GM19468 (cell line): ENCODE results near the gene PFN2.

Source experiments
- ATAC-seq: cut with Tn5 transposase; IDR thresholded peaks from one replicate; pipeline ENCODE4 v1.9.1; 2021; ENCODE audit warnings: mild to moderate bottlenecking, moderate library complexity, moderate number of reproducible peaks; ENCODE audit not compliant: unreplicated experiment; ENCODE audit errors: extremely low read depth

PFN2 gene

DNA sequence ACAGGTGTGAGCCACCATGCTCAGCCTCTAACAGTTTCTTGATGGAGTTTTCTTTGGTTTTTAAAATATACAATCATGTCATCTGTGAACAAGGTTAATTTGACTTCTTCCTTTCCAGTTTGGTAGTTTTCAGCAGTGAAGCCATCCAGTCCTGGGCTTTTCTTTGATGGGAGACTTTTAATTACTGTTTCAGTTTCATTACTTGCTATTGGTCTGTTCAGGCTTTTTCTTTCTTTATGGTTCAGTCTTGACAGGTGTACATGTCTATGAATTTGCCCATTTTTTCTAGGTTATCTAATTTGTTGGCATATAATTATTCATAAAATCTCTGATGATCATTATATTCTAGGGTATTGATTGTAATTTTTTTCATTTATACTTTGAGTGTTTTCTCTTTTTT is 36.8 kb downstream of the PFN2 start:
- ATAC-seq: no peak

DNA sequence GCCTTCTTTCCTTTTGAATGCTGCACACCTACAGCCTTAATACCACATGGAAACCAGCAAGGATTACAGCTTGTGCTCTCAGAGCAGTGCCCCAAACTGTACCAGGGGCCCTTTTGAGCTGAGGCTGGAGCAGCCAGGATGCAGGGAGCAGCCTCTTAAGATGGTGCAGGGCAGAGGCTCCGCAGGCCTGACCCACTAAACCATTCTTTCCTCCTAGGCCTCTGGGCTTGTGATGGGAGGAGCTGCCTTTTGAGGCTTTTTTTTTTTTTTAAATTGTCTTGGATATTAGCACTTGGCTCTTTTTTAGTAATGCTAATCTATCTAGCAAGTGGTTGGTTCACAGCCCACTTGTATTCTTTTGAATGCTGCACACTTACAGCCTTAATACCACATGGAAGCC is 37.7 kb downstream of the PFN2 start:
- ATAC-seq: no peak

DNA sequence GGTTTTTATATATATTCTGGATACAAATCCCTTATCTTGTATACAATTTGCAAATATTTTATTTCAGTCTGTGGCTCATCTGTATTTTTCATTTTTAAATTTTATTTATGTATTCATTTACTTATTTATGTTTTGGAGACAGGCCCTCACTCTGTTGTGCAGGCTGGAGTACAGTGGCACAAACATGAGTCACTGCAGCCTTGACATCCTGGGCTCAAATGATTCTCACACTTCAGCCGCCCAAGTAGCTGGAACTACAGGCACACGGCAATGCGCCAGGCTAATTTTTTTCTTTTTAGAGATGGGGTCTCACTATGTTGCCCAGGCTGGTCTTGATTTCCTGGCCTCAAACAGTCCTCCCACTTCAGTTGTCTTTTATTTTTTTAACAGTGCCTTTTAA is 50.6 kb downstream of the PFN2 start:
- ATAC-seq: no peak

DNA sequence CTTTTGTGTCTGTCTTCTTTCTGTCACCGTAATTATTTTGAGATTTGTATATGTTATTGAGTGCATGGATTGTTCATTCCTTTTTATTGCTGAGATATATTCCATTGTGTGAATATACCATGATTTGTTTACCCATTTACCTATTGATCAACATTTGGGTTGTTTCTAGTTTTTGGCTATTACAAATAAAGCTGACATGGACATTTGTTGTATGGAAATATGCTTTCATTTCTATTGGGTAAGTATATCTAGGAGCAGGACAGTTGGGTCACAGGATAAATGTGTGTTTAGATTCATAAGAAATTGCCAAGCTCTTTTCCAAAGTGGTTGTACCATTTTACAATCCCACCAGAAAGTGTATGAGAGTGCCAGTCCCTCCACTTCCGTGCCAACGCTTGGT is 51.2 kb downstream of the PFN2 start:
- ATAC-seq: no peak

DNA sequence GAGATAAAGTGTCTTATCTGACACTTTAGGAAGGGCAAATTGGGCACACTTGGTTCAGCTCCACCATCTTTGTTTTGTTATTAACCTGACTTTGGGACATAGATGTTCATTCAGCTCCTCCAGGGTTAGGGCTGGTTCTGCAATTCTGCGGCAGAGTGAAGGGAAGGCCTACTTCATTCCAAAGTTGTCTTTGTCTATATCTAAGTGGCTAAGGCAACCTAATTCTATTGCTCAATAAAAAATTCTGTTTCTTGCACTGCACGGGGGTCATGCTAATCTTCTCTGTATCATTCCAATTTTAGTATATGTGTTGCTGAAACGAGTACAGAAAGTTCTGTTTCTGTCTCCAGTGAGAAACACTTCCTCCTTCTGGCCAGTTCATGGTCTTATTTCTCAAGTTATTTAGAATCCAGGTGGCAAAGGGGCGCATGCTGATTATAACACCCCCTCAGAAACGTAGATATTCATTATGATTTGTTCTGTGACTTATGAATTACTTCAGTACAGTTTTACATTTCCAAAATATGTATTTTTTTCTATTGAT is 53.5 kb downstream of the PFN2 start:
- ATAC-seq: no peak
